Measurements from ENCODE around the gene TTN.
A peak's percentile ranks its signal among the peaks of the same experiment; 100 is the strongest.
"Not testable (repeated sequence)": the region's sequence is repeated elsewhere in the genome, so short reads cannot be mapped to it uniquely, and the experiment has no call there.

The TTN gene

DNA sequence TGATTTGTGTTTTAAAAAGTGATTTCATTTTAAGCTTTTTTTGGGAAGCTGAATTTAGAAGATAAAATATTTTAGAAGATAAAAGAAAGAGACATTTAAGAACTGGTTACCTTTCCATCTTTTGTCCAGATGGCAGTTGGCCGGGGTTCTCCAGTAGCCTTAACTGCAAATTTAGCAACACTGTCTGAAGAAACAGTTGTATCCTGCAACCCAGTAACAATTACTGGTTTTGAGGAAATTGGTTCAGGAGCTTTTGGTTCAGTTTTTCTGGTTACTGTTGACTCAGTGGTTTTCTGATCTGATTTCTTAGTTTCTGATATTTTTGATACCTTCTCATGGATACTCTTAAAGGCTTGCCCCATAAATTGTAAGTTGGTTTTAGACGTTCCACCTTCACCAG is 277.1 kb downstream of the TTN start:
- no peak for DNase-seq (ENCODE audit: low read depth in 2 of 2)

DNA sequence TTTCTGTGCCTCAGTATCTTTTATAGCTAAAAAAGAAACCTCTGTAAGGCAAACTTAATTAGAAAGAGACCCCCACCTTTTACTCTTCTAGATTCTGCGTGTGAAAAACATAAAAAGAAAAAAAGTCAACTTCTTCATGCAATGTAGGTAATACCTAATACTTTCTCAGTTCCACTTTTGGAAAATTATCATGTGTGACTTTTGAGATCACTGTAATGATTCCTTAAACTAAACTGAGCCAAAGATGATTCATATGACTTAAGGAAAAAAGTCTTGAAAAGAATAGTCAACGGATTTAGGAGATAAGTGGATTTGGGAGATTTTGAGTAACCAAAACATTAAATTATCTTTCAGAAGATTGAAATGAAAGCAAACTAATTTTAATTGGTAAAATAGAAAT is 278.0 kb downstream of the TTN start:
- no peak for DNase-seq (ENCODE audit: low read depth in 2 of 2)

DNA sequence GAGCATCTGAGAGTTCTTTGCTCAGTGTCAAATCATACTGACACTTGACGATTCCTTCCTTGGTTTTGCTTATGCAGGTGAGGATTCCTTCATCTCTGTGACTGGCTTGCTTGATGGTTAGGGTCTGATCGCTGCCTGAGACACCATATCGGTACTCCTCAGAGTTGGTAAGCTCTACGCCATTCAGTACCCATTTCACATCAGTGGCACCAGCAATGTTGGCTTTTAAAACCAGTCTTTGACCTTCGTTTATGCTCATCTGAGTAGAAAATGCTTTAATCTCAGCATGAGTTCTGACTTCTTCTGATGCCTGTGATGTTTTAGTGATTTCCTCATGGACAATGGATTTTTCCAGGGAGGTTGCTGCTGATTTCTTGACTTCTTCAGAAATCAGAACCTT is 278.6 kb downstream of the TTN start:
- no peak for DNase-seq (ENCODE audit: low read depth in 2 of 2)

DNA sequence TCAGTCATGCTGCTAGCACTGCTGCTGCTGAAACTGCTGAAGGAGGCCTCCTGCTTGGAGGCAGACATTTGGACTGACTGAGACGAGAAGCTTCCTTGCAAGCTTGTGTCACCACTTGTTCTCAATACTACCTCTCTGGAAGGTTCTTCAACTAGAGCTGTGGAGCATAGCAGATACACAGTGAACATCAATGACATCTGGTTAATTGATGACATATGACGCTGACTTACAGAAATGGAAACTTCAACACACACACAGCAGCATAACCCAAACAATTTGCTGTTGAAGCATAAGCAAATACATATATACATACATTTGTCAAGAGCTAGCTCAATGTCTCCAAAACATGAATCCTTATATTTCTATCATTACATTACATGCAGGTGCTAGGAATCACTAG is 279.6 kb downstream of the TTN start:
- no peak for DNase-seq (ENCODE audit: low read depth in 2 of 2)

DNA sequence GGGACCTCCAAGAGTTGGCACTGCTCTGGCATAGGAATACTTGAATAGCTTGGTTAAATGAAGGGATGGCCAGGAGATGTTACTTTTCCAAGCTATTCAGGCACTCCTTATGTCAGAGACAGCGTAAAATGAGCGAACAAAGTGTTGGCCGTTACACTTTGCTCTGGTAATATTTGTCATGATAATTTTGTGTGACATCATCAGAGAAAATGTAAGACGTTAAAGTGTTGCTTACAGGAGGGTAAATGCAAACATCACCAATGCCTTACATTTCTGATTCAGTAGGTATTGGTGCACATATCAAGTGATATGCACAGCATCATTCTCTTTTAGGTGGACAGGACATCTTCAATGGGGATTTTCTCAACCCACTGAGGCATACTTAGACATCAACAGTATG is 281.0 kb downstream of the TTN start:
- DNase-seq (ENCODE audit: low read depth in 2 of 2): no peak

DNA sequence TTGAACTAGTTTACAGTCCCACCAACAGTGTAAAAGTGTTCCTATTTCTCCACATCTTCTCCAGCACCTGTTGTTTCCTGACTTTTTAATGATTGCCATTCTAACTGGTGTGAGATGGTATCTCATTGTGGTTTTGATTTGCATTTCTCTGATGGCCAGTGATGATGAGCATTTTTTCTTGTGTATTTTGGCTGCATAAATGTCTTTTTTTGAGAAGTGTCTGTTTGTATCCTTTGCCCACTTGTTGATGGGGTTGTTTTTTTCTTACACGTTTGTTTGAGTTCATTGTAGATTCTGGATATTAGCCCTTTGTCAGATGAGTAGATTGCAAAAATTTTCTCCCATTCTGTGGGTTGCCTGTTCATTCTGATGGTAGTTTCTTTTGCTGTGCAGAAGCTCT is 281.8 kb downstream of the TTN start:
- DNase-seq (ENCODE audit: low read depth in 2 of 2): not testable (repeated sequence)

DNA sequence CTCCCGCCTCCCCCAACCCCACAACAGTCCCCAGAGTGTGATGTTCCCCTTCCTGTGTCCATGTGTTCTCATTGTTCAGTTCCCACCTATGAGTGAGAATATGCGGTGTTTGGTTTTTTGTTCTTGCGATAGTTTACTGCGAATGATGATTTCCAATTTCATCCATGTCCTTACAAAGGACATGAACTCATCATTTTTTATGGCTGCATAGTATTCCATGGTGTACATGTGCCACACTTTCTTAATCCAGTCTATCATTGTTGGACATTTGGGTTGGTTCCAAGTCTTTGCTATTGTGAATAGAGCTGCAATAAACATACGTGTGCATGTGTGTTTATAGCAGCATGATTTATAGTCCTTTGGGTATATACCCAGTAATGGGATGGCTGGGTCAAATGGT is 282.2 kb downstream of the TTN start:
- not testable (repeated sequence) for DNase-seq (ENCODE audit: low read depth in 2 of 2)

DNA sequence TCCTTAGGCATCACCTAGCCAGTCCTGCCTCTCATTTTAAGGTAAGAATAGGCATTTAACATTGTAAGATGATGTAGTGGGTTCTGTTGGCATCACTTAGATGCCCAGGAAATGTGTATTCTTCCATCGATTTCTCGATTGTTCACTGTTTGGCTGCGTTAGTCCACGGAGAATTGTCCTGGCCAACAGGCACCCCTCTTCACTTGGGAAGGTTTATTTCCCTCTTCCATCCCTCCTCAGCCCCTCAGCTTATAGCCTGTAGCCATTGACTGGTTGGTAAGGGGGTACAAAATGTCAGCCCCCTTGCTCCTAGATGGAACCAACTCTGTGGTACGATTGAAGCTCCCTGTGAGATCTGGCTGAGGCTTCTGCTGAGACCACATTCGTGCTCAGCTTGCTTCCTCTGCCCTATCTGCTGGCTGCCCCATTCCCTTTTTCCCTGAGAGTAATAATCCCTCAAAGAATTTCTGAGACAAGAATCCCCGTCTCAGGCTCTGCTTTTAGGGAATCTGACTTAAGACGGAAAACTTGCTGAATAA is 283.6 kb downstream of the TTN start:
- DNase-seq (ENCODE audit: low read depth in 2 of 2): no peak

DNA sequence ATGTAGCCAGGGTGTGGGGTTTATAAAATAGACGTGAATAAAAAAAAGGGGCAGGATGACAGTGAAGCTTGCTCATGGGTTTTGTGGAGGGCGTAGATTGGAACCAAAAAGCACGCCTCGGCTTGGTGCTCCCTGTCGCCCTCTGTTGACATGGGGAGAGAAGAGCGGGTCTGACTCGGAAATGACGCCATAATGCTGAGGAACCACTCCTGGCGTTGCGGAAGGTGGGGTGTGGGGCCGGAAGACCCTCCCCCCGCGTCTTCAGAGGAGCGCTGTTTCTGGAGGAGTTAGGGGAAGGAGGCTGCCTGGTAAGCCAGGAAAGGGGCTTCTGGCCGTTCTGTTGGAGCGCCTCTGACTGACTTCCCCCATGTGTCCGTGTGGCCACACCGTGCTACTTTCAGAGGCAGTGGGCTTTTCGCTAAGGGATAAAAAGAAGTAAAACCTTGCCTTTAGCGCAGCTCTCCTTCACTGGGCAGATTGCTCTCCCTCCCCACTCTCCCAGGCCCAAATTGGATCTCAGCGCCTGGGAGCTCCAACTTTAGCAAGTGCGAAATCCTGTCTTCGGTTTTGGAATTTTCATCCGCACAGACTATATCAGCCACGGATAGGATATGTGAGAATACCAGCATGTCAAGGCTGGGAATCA is 284.1 kb downstream of the TTN start:
- DNase-seq (ENCODE audit: low read depth in 2 of 2): peak; percentile 49 to 54

DNA sequence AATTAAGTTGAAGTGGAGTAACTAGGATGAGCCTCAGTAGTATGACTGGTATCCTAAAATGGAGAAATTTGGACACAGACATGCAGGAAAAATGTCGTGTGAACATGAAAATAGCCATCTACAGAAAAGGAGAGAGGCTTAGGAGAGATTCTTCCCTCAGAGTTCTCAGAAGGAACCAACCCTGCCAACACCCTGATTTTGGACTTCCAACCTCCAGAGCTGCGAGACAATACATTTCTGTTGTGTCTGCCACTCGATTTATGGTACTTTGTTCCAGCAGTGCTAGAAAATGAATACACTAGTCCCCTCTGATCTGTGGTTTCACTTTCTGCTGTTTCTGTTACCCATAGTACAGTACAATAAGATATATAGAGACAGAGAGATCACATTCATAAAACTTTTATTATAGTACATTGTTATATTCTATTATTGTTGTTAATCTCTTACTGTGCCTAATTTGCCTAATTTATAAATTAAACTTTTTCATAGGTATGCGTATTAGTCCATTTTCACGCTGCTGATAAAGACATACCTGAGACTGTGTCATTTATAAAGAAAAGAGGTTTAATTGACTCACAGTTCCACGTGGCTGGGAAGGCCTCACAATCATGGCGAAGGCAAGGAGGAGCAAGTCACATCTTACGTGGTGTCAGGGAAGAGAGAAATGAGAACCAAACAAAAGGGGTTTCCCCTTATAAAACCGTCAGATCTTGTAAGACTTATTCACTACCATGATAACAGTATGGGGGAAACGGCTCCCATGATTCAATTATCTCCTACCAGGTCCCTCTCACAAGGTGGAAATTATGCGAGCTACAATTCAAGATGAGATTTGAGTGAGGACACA is 285.7 kb downstream of the TTN start:
- no peak for DNase-seq (ENCODE audit: low read depth in 2 of 2)

DNA sequence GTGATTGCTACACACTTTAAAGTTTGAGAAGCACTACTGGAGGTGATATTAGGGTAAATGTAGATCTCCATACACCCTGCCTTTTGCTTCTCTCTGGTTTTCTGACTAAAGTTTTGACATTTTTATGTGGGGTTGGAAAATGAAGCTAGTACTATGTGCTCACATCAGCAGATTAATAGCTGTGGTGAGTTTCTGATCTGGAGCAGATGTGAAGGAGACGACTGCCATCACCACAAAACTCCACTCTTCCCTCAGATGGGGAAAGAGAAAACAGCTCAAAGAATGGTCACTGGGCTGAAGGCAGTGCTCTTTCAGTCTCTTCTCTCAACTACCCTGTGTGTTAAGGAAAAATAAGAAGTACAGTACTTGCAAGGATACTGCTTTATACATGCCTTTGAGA is 289.7 kb downstream of the TTN start:
- DNase-seq (ENCODE audit: low read depth in 2 of 2): no peak

DNA sequence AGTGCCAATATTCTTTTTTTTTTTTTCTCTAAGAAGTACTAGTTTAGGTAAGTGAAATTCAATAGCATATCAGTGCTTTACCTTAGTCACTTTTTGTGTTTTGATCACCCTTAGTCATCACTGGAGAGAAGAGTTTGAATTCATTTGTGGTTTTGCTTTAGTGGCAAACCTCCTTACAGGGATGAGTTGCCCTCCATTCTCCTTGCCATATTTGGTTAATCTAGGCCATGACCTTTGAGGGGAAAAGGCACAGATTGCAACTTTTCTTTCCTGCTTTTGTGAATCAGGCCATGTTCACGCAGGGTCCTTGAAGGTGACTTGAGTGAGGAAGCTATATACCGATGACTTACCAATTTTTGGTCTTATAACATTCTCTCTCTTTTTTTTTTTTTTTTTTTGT is 292.6 kb downstream of the TTN start:
- DNase-seq (ENCODE audit: low read depth in 2 of 2): no peak

DNA sequence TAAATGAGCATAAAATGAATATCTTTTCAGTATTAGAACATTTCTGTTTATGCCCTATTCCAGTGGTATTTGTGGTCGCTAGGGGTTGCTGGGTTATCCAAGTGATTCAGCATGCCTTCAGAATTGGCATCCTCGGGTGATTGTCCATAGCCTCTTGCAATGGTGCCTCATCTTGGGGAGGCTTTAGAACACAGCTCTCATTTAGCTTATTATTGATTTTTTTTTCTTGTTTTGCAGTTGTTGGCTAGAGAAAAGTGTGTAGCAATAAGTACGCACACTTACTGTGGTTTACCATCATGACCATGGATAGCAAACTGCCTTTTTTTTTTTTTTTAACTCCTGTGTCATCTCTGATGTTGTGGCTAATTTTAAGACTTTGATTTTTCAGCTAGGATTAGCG is 293.3 kb downstream of the TTN start:
- no peak for DNase-seq (ENCODE audit: low read depth in 2 of 2)

DNA sequence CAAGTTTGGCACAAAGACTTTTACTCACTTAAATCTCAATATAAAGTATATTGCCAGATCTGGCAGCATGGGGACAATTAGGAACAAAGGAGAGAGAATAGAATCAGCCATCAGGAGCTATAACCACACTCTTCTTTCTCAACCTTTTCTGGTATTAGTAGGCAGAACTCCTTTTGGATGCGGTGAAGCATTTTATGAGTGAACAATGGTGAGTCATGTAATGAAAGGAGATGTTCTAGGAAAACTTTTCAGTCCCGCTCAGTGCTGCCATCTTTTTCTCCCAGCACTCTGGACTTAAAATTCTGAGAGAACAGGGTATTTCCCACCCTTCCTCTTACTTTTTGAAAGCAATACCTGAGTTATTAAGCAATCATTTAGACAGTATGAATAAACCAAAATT is 294.7 kb downstream of the TTN start:
- no peak for DNase-seq (ENCODE audit: low read depth in 2 of 2)

DNA sequence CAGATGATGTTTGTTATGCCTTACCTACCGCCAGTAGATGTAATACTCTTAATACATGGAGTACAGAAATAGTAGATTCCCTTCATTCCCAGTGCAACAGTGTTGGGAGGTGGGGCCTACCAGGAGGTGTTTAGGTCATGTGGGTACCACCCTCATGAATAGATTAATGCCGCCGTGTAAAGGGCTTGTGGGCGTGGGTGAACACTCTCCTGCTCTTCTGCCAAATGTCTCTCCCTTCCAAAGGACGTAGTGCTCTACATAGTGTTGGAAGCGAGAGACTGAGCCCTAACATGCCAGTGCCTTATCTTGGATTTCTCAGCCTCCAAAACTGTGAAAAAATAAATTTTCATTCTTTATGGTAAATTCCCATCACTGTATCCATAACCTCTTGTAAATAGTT is 296.8 kb downstream of the TTN start:
- no peak for DNase-seq (ENCODE audit: low read depth in 2 of 2)

DNA sequence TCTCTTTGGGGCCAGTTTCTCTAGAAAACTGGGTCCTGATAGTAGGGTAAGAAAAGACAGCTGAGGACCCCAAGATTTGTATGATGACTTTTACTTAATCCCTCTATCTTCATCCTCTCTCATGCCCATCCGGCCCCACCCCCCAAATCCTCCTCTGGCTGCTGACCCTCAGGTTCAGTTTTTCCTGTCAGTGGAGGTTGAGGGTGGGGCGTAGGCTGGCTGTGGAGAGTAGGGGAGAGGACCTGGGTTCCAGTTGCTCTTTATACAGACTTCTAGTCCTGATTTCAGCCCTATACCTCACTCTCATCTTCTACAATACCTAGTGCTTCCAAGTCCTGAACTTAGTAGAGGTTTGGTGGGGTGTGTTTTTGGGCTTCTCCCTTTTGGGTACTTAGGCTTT is 298.6 kb downstream of the TTN start:
- DNase-seq (ENCODE audit: low read depth in 2 of 2): no peak

DNA sequence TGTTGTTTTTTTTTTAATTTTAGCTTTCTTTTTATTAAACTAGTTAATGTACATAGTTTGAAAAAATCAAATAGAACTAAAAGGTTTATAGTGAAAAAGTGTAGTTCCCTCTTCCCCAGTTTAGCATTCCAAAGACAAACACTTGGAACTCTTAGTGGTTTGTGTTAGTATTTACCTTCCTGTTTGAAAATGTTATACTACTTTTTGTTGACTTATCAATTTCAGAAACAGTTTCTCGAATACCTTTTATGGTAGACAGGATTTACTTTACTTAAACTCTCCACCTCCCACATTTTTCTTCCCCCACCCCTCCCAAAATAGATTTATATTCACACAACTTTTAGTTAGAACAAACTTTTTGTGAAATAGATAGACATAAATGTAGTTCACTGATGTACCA is 300.3 kb downstream of the TTN start:
- no peak for DNase-seq (ENCODE audit: low read depth in 2 of 2)

DNA sequence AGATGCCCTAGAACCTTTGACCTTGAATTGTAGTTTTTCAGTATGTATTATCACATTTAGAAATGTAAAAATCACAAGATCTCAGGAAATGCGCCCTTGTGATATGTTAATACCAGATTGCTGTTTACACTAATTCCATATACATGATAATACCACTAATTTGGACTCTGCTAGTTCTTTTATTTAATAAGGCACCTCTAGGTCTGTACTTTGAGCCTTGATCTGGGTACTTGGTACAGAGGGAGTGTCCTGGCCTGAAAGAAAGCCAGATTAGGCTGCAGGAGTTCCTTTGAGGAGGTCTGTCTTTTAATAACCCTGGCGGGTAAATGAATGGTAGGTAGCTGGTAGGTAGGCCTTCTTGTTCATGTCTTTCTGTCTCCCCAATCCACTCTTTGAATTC is 300.7 kb downstream of the TTN start:
- DNase-seq (ENCODE audit: low read depth in 2 of 2): no peak

DNA sequence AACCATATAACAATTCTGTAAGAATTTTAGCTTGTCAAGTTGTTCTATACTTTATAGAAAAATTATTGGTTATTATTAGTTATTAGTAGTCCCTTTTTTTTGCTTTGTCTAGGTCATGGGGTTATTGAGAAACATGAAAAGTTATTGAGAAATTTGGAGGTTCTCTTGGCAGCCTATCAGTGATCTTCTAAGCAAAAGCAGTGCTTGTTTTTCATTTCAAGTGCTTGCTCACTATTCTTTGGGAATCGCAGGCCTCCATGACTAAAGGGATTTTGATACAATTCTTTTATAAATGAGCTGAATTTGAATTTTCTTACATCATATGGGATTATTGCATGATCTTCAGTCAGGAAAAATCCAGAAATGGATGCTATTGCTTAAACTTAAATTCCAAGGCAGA is 301.1 kb downstream of the TTN start:
- no peak for DNase-seq (ENCODE audit: low read depth in 2 of 2)

DNA sequence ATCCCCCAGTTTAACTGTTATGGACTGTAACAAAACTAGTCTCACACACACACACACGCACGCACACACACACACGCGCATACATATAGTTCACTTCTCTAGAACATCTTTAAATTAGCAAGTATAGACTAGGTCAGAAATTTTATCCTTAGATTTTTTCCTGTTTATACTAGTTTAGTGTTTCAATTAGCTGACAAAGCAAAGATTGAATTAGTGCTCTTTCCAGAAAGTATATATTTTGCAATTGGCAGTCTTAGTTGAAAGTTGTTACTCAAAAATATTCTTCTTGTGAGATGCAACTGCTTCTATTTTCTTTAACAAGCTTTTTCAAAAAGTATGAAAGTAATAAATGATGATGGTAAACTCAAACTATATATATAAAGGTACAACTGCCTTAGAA is 304.5 kb downstream of the TTN start:
- no peak for DNase-seq (ENCODE audit: low read depth in 2 of 2)

DNA sequence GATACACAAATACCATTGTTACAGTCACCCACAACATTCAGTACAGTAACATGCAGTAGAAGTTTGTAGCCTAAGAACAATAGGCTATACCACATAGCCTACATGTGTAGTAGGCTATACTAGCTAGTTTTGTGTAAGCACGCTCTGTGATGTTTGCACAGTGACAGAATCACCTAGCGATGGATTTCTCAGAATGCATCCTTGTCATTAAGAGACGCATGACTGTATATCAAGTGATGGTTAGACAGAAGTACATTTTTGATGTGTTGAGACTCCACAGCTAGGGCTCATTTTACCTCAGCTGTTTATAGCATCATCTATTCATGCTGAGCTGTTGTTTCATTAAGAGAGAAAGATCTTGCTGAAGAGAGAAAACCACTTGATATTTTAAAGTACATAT is 307.6 kb downstream of the TTN start:
- DNase-seq (ENCODE audit: low read depth in 2 of 2): no peak

DNA sequence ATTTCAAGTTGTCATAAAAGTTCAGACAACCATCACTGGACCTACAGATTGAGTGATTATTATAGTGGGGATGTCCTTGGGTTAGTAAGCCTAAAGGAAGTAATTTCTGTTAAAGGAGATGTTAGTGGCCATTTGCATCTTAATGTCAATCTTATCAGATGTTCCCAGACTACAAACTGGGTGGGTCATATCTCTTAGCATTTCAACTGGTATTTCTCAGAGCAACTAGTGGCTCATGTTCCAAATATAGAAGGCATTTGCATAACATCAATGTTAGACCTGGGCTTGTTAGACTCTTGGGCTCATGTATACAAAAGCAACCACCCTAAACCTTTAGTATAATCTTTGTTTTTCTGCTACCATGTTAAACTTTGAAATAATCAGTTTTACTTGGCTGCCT is 309.1 kb downstream of the TTN start:
- DNase-seq (ENCODE audit: low read depth in 2 of 2): no peak

DNA sequence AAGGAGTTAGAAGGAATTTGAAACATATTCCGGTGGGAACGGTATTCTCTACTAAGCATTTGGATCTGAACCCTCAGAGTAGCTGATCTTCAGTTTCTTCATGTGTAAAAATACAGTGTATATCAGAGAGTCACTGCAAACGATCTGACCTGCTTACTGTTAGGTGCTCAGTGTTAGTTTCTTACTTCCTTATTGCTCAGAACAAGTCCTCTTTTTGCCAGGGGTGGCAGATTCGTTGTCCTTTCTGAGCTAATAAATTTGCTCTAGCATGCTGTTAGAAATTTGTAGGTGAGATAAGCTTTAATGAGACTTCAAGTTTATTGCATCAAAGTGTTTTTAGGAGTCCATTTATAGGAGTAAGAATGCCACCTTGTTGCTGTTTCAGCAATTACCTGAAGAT is 311.2 kb downstream of the TTN start:
- DNase-seq (ENCODE audit: low read depth in 2 of 2): no peak
